Mesenteric fat pad (tissue), 1 donor: ENCODE data around the gene IGF2. TPM values are rescaled to one million over a fixed set of nuclear protein-coding genes. Genes with fewer than 3 reads are reported as not detected.

Experiments used
- DNase-seq: peaks from one replicate; pipeline ENCODE4 v3.0.0-alpha.2; 2020; ENCODE audit warnings: low spot score
- total RNA-seq: library from RNA; stranded (reverse); fragmentation: NEBNext Ultra II Directional; extraction: Animal tissue kit (Norgen Biotek cat#: 25700); gene quantifications from one replicate; pipeline ENCODE4 v1.2.1, GENCODE V29; 2021
- donor health status: DM: yes; HTN: yes; CAD: no.

IGF2 gene
- total RNA-seq, 1 donor from 2014 or later = 148 TPM

GRCh38 chr11:2169626-2170570 lies 30.7 kb upstream of the IGF2 start:
- DNase-seq = no peak

DNA sequence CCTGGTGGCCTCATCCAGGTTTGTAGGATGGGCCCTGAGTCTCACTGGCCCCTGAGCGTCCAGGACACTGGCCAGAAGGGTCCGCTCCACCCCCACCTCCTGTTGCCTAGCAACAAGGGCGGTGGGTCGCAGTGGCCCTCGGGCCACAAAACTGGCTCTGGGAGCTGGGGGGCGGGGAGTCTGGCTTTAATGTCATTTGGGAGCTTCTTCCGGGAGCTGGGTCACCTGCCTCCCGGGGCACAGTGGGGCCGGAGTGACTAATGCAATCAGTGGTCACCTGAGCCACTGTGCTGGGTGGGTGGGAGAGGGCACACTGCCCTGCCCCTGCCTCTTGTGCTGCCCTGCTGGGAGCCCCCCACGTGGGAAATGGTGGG lies 29.8 kb upstream of the IGF2 start:
- no peak for DNase-seq

- no peak for DNase-seq
These were observed 29.3 kb upstream of the IGF2 start for GRCh38 chr11:2168286-2169004.

DNA sequence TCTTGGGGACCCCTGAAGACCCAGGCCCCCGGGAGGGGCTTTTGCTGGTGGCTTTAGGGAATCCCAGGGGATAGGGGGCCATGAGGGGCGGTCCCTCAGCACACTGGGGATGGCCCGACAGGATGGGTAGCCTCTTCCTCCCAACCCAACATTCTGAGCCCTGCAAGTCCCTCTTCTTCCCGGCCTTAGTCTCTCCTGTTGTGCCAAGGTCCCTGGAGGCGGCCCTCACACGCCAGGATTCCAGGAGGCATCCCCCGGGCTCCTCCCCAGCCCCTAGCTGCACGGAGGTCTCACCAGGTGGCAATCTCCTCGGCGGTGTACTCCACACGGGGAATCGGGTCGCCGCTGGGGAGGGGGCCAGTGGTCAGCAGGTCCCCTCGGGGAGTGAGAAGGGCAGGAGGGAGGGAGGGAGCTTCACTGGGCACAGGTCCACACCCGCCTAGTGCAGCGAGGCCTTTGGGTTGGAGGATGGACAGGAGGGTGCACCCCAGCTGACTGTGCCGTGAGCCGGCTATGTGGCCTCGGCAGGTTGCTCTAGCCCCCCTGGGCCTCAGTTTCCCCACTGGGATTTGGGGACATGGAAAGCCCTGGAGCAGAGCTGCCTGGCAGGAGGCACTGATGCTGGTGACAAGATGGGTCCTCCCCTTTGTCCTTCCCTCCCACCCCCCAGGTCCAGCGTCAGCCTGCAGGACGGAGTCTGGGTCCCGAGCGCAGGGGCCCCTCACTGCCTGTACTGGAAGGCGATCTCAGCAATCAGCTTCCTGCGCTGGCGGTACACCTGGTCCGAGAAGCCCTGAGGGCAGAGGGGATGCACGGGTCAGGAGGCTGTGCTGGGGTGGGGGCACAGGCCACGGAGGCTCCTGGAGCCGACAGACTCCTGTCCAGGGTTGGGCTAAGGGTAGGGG lies 28.2 kb upstream of the IGF2 start:
- DNase-seq = no peak

DNA sequence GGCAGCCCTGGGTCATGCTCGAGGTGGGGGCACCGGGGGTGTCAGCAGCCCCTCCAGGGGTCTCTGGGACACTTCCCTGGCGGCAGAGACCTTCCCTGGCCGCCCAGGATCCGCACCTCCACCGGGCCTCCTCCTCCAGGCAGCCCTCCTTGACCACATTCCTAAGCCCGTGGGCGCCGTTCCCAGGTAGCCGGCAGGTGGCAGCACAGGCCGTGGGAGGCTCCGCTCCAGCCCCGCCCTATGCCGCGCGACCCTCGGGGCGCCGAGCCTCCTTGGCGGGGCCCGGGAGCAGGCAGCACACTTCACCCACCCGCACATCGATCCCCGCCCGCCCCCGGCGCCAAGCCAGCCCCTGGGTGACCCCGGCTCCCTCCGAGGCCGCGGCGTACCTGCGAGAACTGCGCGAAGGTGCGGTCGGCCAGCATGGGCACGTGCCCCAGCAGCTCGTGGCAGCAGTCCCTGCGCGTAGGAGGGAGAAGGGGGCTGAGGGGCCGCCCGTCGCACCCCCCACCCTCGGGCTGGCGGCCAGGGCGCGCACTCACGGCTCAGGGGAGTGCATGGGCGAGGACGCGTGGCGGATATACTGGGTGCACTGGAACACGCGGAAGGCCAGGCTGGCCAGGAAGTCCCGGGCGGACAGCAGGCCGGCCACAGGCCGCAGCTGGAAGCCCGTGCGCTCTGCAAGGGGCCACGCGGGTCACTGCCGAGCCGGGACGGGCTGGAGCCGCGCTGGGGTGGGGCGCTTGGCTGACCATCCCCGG lies 27.1 kb upstream of the IGF2 start:
- DNase-seq = no peak

DNA sequence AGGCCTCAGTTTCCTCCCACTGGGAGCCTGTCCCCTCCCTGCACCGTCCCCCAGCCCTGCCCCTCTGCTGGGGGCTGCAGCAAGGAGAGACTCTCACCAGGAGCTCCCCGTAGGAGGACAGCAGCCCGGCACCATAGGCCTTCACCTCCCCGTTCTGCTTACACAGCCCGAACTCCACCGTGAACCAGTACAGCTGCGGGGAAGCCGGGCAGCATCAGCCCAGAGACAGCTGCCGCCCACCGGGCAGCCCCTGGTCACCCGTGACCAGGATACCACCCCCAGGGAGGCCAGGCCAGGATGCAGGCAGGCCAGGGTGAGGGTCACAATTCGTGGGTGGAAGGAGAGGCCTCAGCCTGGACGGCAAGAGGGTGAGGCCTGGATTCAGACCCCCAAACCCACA lies 26.4 kb upstream of the IGF2 start:
- DNase-seq = no peak

- DNase-seq = no peak
These were observed 25.8 kb upstream of the IGF2 start for GRCh38 chr11:2164861-2165555.

DNA sequence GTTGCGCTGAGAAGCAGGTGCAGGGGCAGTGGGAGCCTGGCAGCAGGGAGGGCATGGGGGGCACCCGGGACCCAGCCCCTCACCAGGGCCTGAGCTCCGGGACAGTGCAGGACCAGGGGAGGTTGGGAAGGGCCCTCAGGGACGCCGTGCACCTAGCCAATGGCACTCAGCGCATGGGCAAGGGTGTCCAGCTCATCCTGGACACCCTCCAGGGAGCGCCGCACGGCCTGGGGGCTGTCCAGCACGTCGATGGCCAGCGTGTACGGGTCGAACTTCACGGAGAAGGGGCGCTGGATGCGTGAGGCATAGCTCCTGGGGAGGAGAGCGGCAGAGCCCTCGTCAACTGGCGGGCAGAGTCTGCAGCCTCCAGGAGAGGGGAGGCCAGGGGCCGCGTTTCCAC lies 24.9 kb upstream of the IGF2 start:
- DNase-seq = no peak

DNA sequence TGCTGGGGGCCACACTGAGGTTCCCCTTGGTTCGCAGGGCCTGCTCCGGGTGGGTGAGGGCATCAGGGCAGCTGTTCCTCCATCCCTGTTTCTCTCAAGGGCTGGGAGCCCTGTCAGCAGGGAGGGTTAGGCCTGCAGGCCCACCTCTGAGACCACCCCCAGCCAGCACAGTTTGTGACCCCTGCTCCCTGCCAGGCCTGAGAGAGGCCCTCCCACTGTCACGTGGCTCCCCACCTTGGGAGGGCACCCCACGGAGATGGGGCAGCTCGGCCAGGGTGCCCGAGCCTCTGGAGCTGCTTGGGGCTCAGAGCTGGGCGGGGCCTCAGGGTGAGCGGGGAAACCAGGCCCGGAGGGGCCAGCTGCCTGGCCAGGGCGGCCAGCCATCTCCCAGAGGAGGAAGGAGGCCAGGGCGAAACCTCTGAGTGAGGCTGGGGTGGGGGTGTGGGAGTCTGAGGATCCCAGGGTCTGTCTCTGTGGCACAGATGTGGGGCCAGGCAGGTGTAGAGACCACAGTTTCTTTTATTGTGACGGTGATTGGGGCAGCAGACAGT lies 24.3 kb upstream of the IGF2 start:
- DNase-seq = no peak

GRCh38 chr11:2160736-2161259 lies 21.6 kb upstream of the IGF2 start, which contains the start of gene INS:
Gene INS, minus strand, starts transcription at chr11:2161209. Its CDS starts 238 bp downstream, at chr11:2160971.
- DNase-seq = no peak

GRCh38 chr11:2159536-2160413 lies 20.6 kb upstream of the IGF2 start:
- no peak for DNase-seq

- DNase-seq = no peak
These were observed 19.8 kb upstream of the IGF2 start for GRCh38 chr11:2158966-2159365.

DNA sequence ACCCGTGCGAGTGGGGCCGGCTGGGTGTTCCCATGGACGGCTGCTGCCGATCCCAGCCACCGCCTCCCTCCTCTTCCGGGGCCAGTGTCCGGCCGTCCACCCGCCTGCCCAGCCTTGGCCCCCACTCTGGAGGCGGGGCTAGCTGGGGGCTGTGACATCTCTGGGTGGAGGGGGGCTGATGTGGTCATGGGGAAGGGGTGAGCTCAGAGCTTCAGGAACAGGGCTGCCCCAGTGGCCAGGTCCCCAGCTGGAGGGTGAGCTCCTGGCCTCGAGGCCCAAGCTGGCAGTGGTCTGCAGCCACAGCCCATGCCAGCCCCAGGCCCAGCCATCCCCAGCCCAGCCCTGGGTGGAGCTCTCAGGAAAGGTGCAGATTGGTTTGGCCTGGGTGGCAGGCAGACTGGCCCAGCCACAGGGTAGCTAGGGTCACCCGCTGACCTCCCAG lies 19.1 kb upstream of the IGF2 start:
- DNase-seq = no peak

DNA sequence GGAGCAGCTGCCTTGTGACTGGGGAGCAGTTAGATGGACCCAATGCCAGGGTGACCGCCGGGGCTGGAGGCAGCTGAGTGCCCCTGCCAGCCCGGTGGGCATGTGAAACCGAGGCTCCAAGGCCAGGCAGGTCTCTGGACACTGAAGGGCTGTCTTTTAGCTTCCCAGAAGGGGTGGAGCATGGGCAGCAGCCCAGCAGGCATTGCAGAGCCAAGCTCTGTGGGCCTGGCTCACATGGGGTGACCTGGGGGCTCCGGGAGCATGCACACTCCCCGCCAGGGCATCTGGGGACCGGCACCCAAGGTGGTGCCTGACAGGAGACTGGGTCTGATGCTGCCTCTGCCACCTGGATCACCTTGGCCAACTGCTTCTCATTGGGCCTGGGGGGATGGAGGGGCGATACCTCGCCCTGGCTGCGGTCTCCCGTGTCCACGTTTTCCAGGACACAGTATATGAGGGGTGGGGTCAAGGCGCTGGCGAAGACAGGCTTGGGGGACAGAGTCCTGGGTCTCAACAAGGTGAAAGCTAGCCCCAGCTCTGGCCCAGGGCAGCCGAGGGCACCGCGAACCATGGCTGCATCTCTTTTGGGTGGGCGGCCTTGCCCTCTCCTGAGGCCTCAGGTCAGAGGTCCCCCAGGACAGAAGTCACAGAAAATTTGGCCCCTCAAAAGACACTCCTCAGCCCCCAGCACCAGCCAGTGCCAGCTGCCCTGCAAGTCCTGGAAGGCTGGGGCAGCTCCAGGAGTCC lies 18.3 kb upstream of the IGF2 start:
- no peak for DNase-seq

DNA sequence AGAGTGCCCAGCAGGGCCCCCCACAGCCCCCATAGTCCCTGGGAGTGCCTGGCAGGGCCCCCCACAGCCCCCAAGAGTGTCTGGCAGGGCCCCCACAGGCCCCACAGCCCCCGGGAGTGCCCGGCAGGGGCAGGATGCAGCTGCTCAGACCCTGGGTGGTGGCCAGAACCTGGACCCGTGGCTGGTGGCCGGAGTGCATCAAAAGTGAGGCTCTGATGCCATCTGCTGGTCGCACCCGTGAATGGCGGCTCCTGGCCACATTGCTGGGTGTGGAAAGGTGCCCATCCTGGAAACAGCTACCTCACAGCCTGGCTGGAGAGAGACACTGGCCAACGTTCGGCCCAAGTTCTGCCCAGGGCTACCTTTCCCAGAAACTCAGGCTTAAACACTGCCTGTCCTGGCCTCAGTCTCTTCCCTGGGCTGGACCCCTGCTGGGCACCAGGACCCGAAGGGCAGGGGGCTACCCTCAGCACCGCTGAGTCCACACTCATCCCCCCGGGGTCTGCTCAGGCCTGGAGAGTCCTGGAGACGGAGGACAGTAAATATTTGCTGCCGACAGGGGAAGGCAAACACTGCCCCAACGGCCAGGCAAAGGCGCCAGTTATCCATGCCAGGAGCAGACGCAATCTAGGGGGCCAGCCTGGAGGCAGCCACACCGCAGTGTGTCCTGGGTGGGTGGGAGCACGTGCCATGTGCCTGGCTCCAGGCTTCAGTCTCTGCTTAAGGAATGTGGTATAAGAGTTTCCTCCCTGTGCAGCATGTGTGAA lies 17.4 kb upstream of the IGF2 start:
- DNase-seq = no peak

DNA sequence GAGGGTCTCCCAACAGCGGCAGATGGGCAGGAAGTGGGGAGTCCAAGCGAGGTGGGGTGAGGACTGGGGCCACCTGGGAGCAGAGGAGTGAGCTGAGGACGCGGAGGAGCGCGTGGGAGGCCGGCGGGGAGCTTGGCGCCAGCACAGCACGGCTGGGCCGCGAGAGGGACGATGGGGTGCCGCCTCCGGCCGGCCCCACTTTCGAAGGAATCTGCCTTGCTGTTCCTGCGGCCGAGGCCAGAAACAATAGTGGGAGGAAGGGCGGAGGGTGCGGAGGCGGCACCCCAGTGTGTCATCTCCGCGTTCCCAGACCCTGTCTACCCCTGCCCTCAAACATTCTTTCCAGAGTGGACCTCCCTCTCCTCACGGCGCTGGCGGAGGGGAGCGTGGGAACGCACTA lies 16.3 kb upstream of the IGF2 start:
- no peak for DNase-seq

DNA sequence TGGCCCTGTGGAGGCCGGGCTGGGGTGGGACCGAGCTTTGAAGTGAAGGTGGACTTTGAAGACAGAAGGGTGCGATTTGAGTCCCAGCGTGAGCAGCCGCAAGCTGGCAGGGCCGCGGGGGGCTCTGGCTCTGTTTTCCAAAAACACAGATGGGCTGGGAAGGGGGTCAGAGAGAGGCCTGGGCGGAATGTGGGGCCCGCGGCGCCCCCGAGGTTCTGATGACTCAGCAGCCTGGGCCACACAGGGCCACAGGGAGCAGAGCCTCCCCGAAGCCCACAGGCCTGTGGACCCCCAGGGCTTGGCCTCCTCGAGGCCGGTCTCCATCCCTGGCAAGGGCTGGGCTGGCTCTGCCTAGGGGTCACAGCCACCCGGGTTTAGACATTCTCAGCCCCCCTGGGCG lies 15.7 kb upstream of the IGF2 start:
- DNase-seq = no peak
